ENCODE data around the gene EEF1A1.

- no peak for TF ChIP-seq EZH2phosphoT487 (IDR thresholded peaks at IDR 0.05; ENCODE audit: borderline replicate concordance, low read length)
- no peak for TF ChIP-seq CTCF (conservative IDR thresholded peaks at IDR 0.05; ENCODE audit: low read depth, low read length)
- no peak for TF ChIP-seq EZH2 (IDR thresholded peaks at IDR 0.05; ENCODE audit: low read length, unreplicated experiment)
These were observed 43.9 kb upstream of the EEF1A1 start for GRCh38 chr6:73564578-73565345.
